Natural killer cell treated with Interleukin-12 subunit alpha and Interleukin-12 subunit beta and Interleukin-15 and Interleukin-18, amount 100 ng/mL, for 72 hours (primary cell): ENCODE data around the gene KMT2B. TPM values are rescaled to one million over a fixed set of nuclear protein-coding genes. Genes with fewer than 3 reads are reported as not detected.
"Not testable (repeated sequence)": the region's sequence is repeated elsewhere in the genome, so short reads cannot be mapped to it uniquely, and the experiment has no call there.

Experiments used
- ATAC-seq, 2 donors: fragments of 150-1000 bp; cut with Tn5 transposase in 1 of 2; sonication (Bioruptor Pico), chemical (Tn5 transposase) in 1 of 2; 2 replicates each; pipeline ENCODE4 v1.10.0; 2021
- DNase-seq: peaks from one replicate; pipeline ENCODE4 v3.0.0; 2022; ENCODE audit warnings: low spot score
- H3K27ac Mint-ChIP-seq, 2 donors: 1 replicate in 1 of 2; 2 replicates in 1 of 2; pipeline ENCODE4 v1.8.0; 2022; ENCODE audit warnings: mixed read lengths in 2 of 2, mild to moderate bottlenecking in 1 of 2, moderate library complexity in 1 of 2
- H3K27me3 Mint-ChIP-seq, 2 donors: 1 replicate in 1 of 2; 2 replicates in 1 of 2; pipeline ENCODE4 v1.8.0; 2022; ENCODE audit warnings: mixed read lengths in 2 of 2
- H3K36me3 Mint-ChIP-seq: one replicate; pipeline ENCODE4 v1.8.0; 2022; ENCODE audit warnings: mixed read lengths
- H3K4me1 Mint-ChIP-seq, 2 donors: 1 replicate in 1 of 2; 2 replicates in 1 of 2; pipeline ENCODE4 v1.8.0; 2022; ENCODE audit warnings: low read depth in 2 of 2, mixed read lengths in 2 of 2, mild to moderate bottlenecking in 1 of 2
- H3K4me3 Mint-ChIP-seq: one replicate; pipeline ENCODE4 v1.8.0; 2022; ENCODE audit warnings: mixed read lengths
- H3K9me3 Mint-ChIP-seq: 2 replicates; pipeline ENCODE4 v1.8.0; 2022; ENCODE audit warnings: mixed read lengths
- total RNA-seq, 2 donors: library from RNA; stranded (reverse); gene quantifications; one replicate each; pipeline ENCODE4 v1.2.3, GENCODE V29; 2022

The KMT2B gene, protein sequence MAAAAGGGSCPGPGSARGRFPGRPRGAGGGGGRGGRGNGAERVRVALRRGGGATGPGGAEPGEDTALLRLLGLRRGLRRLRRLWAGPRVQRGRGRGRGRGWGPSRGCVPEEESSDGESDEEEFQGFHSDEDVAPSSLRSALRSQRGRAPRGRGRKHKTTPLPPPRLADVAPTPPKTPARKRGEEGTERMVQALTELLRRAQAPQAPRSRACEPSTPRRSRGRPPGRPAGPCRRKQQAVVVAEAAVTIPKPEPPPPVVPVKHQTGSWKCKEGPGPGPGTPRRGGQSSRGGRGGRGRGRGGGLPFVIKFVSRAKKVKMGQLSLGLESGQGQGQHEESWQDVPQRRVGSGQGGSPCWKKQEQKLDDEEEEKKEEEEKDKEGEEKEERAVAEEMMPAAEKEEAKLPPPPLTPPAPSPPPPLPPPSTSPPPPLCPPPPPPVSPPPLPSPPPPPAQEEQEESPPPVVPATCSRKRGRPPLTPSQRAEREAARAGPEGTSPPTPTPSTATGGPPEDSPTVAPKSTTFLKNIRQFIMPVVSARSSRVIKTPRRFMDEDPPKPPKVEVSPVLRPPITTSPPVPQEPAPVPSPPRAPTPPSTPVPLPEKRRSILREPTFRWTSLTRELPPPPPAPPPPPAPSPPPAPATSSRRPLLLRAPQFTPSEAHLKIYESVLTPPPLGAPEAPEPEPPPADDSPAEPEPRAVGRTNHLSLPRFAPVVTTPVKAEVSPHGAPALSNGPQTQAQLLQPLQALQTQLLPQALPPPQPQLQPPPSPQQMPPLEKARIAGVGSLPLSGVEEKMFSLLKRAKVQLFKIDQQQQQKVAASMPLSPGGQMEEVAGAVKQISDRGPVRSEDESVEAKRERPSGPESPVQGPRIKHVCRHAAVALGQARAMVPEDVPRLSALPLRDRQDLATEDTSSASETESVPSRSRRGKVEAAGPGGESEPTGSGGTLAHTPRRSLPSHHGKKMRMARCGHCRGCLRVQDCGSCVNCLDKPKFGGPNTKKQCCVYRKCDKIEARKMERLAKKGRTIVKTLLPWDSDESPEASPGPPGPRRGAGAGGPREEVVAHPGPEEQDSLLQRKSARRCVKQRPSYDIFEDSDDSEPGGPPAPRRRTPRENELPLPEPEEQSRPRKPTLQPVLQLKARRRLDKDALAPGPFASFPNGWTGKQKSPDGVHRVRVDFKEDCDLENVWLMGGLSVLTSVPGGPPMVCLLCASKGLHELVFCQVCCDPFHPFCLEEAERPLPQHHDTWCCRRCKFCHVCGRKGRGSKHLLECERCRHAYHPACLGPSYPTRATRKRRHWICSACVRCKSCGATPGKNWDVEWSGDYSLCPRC (N-terminal part only)
- total RNA-seq: 100 to 1,000 TPM in 1 of 2 donors, 10 to 100 TPM in 1; 80.1 to 137 TPM

DNA sequence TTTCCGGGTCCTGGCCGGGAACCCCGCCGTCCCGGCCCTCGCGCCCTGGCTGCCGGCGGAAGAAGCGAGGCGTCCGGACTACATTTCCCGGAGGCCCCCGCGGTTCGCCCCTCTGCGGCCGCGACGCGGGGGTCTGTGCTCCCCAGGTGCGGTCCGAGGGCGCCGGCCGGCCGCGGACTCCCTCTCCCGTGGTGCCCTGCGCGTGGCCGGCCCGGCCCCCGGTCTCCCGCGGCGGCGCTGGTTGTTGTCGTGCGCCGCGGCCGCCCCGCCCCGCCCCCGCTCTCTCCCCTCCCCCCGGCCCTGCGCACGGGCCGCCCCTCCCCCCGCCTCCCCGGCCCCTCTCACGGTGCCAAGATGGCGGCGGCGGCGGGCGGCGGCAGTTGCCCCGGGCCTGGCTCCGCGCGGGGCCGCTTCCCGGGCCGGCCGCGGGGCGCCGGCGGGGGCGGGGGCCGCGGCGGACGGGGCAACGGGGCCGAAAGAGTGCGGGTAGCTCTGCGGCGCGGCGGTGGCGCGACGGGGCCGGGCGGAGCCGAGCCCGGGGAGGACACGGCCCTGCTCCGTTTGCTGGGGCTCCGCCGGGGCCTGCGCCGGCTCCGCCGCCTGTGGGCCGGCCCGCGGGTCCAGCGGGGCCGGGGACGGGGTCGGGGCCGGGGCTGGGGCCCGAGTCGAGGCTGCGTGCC lies at the start of gene KMT2B:
Gene KMT2B, plus strand, starts transcription at position 339 of the 680 bp plus-strand sequence. Its CDS starts 16 bp downstream, at position 355.
- H3K9me3 Mint-ChIP-seq: no peaks in the 10 kb centered on the region
- no peaks in the 10 kb centered on the region for H3K27me3 Mint-ChIP-seq
- peaks cover 31% of the 10 kb centered on the region for H3K36me3 Mint-ChIP-seq
- peaks cover 44 to 53% of the 10 kb centered on the region in 2 donors for H3K4me1 Mint-ChIP-seq
- H3K4me3 Mint-ChIP-seq: peak within 1 kb of the TSS; percentile 98
- peak in 1 of 2 donors; percentile 71 for ATAC-seq
- peak; percentile 97 for DNase-seq
- H3K27ac Mint-ChIP-seq: peak within 1 kb of the TSS; percentile 96 to 99

DNA sequence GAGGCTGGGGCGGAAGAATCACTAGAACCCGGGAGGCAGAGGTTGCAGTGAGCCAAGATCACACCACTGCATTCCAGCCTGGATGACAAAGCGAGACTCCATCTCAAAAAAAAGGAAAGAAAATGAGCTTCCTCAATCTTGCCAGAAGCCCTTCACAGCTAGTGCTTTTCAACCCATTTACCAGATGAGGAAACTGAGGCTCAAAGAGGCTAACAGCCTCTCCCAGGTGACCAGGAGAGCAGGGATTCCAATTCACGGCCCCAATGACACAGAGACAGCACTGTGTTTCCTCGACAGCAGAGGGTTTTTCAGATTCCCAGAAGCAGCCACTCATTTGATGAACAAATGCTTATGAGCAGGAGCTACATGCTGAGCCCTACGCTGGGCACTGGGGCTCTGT lies 48.2 kb upstream of the KMT2B start:
- Mint-ChIP-seq H3K27ac (no peak overlapping the region), H3K36me3 (no peaks in the 10 kb centered on the region), H3K4me1 (peaks cover 10 to 12% of the 10 kb centered on the region in 2 donors), H3K27me3 (peaks cover 25 to 38% of the 10 kb centered on the region in 2 donors), H3K4me3 (no peak overlapping the region), H3K9me3 (no peaks in the 10 kb centered on the region)
- ATAC-seq (no peak), DNase-seq (no peak)

DNA sequence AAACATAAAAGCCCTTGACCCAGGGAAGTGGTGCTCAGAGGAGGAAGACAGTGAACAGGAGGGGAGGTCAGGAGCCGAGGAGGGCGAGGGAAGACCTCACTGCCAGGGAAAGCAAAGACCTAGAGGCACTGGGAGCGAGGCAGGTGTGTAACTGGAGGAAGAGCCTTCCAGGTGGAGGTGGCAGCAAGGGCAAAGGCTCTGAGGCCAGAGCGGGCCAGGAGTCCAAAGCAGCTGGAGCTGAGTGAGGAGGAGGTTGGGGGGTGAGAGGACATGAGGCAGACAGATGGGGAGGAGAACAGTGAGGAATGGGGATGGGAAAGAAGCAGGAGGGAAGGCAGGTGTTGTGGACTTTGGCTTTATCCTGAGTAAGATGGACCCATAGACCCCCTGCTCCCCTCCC lies 47.8 kb upstream of the KMT2B start:
- ATAC-seq: no peak
- H3K4me3 Mint-ChIP-seq: no peak overlapping the region

DNA sequence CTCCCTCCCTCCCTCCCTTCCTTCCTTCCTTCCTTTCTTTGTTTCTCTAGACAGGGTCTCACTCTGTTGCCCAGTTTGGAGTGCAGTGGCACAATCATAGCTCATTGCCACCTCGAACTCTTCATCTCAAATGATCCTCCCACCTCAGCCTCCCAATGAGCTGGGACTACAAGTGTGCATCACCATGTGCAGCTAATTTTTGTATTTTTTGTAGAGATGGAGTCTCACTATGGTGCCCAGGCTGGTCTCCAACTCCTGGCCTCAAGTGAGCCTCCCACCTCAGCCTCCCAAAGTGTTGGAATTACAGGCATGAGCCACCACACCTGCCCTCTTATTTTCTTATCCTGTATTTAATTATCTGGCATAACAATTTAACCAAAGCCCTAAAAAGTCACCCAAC lies 47.1 kb upstream of the KMT2B start:
- Mint-ChIP-seq H3K36me3 (no peaks in the 10 kb centered on the region), H3K27ac (no peak overlapping the region), H3K4me3 (no peak overlapping the region), H3K9me3 (no peaks in the 10 kb centered on the region), H3K4me1 (peaks cover 10 to 12% of the 10 kb centered on the region in 2 donors), H3K27me3 (peaks cover 26 to 40% of the 10 kb centered on the region in 2 donors)
- ATAC-seq (no peak), DNase-seq (no peak)

More for the DNA sequence above, 47.8 kb upstream of the KMT2B start:
- H3K27ac Mint-ChIP-seq: no peak overlapping the region
- no peaks in the 10 kb centered on the region for H3K36me3 Mint-ChIP-seq
- peaks cover 25 to 38% of the 10 kb centered on the region in 2 donors for H3K27me3 Mint-ChIP-seq
- H3K4me1 Mint-ChIP-seq: peaks cover 10 to 12% of the 10 kb centered on the region in 2 donors
- no peak for DNase-seq
- H3K9me3 Mint-ChIP-seq: no peaks in the 10 kb centered on the region

DNA sequence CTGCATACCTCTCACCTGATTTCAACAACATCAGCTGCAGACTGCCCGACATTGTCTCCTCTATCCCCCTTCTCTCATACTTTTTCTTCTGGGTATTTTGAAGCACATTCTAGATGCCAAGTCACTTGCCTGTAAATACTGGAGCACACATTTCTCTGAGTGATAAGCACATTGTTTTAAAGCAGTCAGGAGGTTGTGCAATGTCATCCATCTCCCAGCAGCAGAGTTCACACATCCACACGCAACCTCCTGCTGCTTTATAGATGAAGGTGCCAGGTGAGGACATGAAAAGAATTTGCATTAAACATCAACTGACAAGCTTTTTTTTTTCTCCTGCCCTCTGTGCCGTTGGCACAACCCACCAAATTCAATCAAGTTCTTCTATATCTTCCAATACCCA lies 46.0 kb upstream of the KMT2B start:
- no peak for ATAC-seq
- Mint-ChIP-seq H3K9me3 (no peaks in the 10 kb centered on the region), H3K36me3 (no peaks in the 10 kb centered on the region), H3K27ac (no peak overlapping the region), H3K27me3 (peaks cover 30 to 46% of the 10 kb centered on the region in 2 donors), H3K4me3 (no peak overlapping the region), H3K4me1 (peaks cover 10 to 12% of the 10 kb centered on the region in 2 donors)
- no peak for DNase-seq

DNA sequence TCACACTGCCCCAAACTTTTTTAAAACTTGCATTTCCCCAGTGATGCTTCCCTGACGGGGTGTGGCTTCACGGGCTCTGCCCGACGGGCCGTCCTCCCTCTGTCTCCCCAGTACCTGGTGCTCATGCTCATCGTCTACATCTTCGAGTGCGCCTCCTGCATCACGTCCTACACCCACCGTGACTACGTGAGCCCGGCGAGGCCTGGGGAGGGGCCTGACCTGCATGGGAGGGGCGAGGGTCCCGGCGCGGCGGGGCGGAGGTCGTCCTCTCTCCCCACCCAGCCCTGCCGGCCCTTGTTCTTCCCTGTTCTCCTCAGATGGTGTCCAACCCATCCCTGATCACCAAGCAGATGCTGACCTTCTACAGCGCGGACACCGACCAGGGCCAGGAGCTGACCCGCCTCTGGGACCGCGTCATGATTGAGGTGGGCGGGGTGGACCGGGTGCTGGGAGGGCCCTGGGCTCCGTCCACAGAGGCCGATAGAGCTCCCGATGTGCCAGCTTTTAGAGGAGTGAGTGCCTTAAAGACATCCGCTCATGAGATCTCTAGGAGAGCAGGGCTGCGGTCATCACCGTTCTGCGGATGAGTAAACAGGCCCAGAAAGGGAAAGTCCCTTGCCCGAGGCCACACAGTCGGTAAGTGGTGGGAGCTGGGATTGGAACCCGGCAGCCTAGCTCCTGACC lies 44.5 kb upstream of the KMT2B start:
- DNase-seq: peak; percentile 81
- Mint-ChIP-seq H3K4me1 (peaks cover 10 to 12% of the 10 kb centered on the region in 2 donors), H3K9me3 (no peaks in the 10 kb centered on the region), H3K27ac (no peak overlapping the region), H3K4me3 (peak overlapping the region; percentile 71), H3K36me3 (no peaks in the 10 kb centered on the region), H3K27me3 (peaks cover 35 to 52% of the 10 kb centered on the region in 2 donors)
- ATAC-seq: peak; percentile 94

DNA sequence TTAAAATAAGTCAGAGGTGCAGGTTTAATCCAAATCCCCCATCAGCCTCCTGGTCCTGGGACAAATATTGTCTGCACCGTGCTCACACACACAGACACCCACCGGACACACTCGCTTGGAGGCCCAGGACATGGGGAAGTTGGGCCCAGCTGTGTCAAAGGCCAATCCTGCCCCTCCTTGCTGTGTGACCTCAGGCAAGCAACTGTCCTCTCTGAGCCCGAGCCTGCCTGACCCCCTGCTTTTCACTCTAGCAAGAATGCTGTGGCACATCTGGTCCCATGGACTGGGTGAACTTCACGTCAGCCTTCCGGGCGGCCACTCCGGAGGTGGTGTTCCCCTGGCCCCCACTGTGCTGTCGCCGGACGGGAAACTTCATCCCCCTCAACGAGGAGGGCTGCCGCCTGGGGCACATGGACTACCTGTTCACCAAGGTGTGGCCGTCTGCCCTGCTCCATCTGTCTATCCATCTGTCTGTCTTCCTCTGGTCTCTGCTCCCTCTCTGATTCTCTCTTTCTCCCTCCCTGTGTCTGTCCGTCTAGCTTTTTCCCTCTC lies 42.1 kb upstream of the KMT2B start:
- H3K4me3 Mint-ChIP-seq: no peak overlapping the region
- no peak for ATAC-seq
- H3K4me1 Mint-ChIP-seq: peaks cover 10 to 12% of the 10 kb centered on the region in 2 donors
- no peaks in the 10 kb centered on the region for H3K36me3 Mint-ChIP-seq
- no peak for DNase-seq
- no peak overlapping the region for H3K27ac Mint-ChIP-seq
- H3K9me3 Mint-ChIP-seq: no peaks in the 10 kb centered on the region
- peaks cover 25 to 37% of the 10 kb centered on the region in 2 donors for H3K27me3 Mint-ChIP-seq

DNA sequence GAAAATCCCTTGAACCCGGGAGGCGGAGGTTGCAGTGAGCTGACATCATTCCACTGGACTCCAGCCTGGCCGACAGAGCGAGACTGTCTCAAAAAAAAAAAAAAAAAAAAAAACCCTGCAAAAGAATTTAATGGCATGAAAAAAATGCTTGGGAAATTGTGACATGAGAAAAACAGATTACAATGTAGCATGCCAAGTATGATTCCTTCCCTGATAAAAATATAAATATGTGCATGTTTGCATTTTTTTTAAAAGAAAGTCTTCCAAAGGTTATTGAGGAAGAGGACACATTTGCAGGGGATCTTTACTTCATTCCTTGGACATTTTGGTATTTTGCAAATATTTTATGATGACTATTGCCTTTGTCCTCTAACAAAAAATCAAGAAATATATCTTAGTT lies 28.0 kb upstream of the KMT2B start:
- ATAC-seq (no peak), DNase-seq (no peak)
- H3K27me3 Mint-ChIP-seq: no peaks in the 10 kb centered on the region
- H3K36me3 Mint-ChIP-seq: no peaks in the 10 kb centered on the region
- H3K27ac Mint-ChIP-seq: no peak overlapping the region
- H3K9me3 Mint-ChIP-seq: no peaks in the 10 kb centered on the region
- peaks cover 0 to 10% of the 10 kb centered on the region in 2 donors for H3K4me1 Mint-ChIP-seq
- H3K4me3 Mint-ChIP-seq: no peak overlapping the region

DNA sequence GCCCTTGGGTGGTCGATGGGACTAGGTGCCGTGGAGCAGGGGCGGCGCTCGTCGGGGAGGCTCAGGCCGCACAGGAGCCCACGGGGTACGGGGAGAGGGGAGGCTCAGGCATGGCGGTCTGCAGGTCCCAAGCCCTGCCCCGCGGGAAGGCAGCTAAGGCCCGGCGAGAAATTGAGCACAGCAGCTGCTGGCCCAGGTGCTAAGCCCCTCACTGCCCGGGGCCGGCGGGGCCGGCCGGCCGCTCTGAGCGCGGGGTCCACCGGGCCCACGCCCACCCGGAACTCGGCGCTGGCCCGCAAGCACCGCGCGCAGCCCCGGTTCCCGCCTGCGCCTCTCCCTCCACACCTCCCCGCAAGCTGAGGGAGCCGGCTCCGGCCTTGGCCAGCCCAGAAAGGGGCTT lies 26.7 kb upstream of the KMT2B start:
- H3K36me3 Mint-ChIP-seq, H3K27ac Mint-ChIP-seq, DNase-seq, ATAC-seq, H3K4me3 Mint-ChIP-seq, H3K27me3 Mint-ChIP-seq, H3K9me3 Mint-ChIP-seq: not testable (repeated sequence)
- peaks cover 0 to 11% of the 10 kb centered on the region in 2 donors for H3K4me1 Mint-ChIP-seq

DNA sequence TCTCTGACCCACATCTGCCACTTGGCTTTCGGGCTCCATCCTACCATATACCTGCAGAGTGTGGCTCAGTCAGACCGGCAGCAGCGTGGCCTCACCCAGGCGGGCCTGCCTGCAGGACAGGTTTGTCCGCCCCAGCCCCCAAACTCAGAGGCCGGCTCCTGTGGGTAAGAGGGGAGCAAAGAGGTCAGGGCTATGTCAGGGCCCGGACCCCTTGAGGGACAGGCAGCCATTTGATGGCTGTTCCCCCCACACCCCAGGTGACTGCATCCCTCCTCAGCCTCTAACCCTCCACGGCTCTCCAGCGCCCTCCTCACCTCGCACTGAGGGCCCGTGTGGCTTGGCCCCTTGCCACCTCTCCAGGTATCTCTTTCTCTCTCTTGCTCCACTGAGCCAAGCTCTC lies 25.8 kb upstream of the KMT2B start:
- Mint-ChIP-seq H3K36me3 (no peaks in the 10 kb centered on the region), H3K9me3 (no peaks in the 10 kb centered on the region), H3K4me1 (peaks cover 0 to 13% of the 10 kb centered on the region in 2 donors), H3K4me3 (no peak overlapping the region), H3K27ac (no peak overlapping the region), H3K27me3 (no peaks in the 10 kb centered on the region)
- no peak for DNase-seq
- no peak for ATAC-seq

DNA sequence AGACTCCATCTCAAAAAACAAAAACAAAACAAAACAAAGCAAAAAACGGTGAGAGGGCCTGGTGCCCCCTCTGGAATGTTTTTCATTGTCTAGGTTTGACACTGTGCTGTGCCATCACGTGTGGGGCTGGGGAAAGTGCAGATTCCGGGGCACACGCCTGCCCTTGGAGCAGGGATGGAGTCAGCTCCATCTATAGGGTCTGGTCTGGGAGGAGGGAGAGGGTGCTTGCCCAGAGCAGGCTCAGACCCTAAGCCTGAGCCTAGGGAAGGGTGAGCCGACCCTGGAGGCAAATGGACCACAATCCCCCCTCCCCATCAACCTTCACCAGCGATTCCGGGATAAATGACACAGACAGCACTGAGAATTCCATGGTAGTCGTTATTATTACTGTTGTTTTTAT lies 24.4 kb upstream of the KMT2B start:
- no peaks in the 10 kb centered on the region for H3K9me3 Mint-ChIP-seq
- H3K27ac Mint-ChIP-seq: peak overlapping the region in 1 of 2 donors; percentile 67
- no peaks in the 10 kb centered on the region for H3K36me3 Mint-ChIP-seq
- DNase-seq: no peak
- H3K4me1 Mint-ChIP-seq: peaks cover 0 to 13% of the 10 kb centered on the region in 2 donors
- peak in 1 of 2 donors; percentile 8 for ATAC-seq
- no peaks in the 10 kb centered on the region for H3K27me3 Mint-ChIP-seq
- no peak overlapping the region for H3K4me3 Mint-ChIP-seq
